Nephron (organoid): ENCODE measurements around the gene OTOP1.
A peak's percentile ranks its signal among the peaks of the same experiment; 100 is the strongest.
"Not testable (repeated sequence)": the region's sequence is repeated elsewhere in the genome, so short reads cannot be mapped to it uniquely, and the experiment has no call there.

Experiments used
- H3K27ac Mint-ChIP-seq, 3 experiments: 2 replicates each; pipeline ENCODE4 v1.8.0; 2020; ENCODE audit warnings: mixed read lengths in 3 of 3, mild to moderate bottlenecking in 2 of 3, moderate library complexity in 1 of 3
- H3K27me3 Mint-ChIP-seq: 2 replicates; pipeline ENCODE4 v1.8.0; 2021; ENCODE audit warnings: low read depth, mild to moderate bottlenecking, moderate library complexity, mixed read lengths
- H3K36me3 Mint-ChIP-seq: 2 replicates; pipeline ENCODE4 v1.8.0; 2020; ENCODE audit warnings: low read depth, mixed read lengths
- H3K4me1 Mint-ChIP-seq: 2 replicates; pipeline ENCODE4 v1.8.0; 2020; ENCODE audit warnings: mixed read lengths
- H3K4me3 Mint-ChIP-seq, 3 experiments: 2 replicates each; pipeline ENCODE4 v1.8.0; 2020; ENCODE audit warnings: mild to moderate bottlenecking in 3 of 3, mixed read lengths in 3 of 3, moderate library complexity in 2 of 3
- H3K9me3 Mint-ChIP-seq: 2 replicates; pipeline ENCODE4 v1.8.0; 2020; ENCODE audit warnings: mixed read lengths
- TF ChIP-seq, protein P1 (sequence below), 3 experiments: fragments of 200-600 bp; sonication (generic); IDR thresholded peaks; one replicate each; pipeline ENCODE4 v1.5.0; 2021; ENCODE audit warnings: antibody characterized with exemption in 3 of 3; ENCODE audit not compliant: unreplicated experiment in 3 of 3

Gene OTOP1

DNA sequence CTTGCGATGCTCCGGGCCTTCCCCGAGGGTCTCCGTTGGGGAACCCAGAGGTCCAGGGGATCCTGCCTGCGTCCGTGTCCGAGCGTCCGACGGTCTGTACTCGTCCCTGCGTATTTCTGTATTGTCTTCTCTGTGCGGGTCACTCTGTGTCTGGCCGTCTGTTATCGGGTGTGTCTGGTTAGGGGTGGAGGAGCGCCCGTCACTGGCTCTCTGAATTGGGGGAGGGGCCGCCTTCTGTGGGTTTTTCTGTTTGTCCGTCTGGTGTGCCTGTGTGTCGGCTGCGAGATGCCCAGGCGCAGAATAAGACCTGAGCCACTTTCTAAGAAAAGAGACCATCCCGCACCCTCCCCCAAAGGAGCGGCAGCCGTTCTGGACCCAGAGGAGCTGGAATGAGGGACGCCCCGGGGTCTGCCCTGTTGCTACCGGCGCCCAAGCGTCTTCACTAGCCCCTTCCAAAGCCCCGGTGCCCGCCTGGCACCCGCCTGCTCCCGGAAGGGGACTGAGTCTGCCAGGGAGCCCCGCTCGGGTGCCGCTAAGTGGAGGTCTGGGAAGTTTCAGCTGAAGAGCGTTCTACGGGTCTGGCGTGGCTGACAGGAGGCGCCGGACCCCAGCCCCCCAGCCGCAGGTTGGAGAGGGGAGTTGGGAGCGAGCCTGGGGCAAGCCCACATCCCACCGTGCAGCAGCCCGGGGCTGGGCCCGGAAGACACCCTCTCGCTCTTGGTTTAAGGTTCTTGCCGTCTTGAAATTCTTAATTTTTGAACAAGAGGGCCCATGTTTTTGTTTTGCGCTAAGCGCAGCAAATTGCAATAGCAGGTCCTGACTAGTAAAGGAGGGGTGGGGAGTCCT, 1.0 kb upstream of the OTOP1 start:
- H3K4me3 Mint-ChIP-seq, result peak overlapping the region in 1 of 3 experiments; percentile 62
- no peaks in the 10 kb centered on the region for H3K4me1 Mint-ChIP-seq
- peaks cover 88% of the 10 kb centered on the region for H3K27me3 Mint-ChIP-seq
- no peak overlapping the region for H3K27ac Mint-ChIP-seq
- TF ChIP-seq, protein P1, sequence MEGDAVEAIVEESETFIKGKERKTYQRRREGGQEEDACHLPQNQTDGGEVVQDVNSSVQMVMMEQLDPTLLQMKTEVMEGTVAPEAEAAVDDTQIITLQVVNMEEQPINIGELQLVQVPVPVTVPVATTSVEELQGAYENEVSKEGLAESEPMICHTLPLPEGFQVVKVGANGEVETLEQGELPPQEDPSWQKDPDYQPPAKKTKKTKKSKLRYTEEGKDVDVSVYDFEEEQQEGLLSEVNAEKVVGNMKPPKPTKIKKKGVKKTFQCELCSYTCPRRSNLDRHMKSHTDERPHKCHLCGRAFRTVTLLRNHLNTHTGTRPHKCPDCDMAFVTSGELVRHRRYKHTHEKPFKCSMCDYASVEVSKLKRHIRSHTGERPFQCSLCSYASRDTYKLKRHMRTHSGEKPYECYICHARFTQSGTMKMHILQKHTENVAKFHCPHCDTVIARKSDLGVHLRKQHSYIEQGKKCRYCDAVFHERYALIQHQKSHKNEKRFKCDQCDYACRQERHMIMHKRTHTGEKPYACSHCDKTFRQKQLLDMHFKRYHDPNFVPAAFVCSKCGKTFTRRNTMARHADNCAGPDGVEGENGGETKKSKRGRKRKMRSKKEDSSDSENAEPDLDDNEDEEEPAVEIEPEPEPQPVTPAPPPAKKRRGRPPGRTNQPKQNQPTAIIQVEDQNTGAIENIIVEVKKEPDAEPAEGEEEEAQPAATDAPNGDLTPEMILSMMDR (IDR thresholded peaks at IDR 0.05; ENCODE audit: unreplicated experiment in 3 of 3), result no peak
- H3K9me3 Mint-ChIP-seq, result peaks cover 24% of the 10 kb centered on the region
- peaks cover 2% of the 10 kb centered on the region for H3K36me3 Mint-ChIP-seq

DNA sequence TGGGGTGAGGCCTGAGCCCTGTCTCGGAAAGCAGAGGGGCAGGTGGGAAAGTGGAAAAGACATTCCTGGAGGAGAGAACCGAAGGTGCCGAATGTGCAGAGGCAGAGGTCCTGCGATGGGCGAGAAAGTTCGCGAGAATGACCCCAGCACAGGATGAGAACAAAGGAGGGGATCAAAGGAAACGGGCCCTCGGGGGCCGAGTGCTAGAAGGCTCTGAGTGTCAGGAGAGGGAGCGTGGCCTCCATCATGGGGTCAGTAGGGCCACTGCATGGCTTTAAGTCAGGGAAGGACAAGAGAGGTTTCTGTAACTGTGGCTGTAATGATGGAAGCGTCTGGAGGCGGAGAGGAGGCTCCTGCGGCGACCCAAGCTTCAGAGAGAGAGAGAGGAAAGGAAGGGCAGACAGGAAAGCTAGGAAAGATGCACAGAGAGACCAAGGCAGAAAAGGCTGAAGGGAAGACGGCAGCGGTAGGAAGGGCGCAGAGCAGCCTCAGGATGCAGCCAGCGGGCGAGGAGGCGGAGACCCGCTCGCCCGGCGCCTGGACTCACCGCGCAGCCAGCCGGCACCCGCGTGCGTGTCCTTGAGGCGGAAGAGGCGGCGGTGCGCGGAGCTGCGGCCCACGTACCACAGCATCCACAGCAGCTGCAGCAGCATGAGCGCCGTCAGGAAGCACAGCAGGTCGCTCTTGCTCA, 669 bp downstream of the OTOP1 start:
- Mint-ChIP-seq H3K27ac (no peak overlapping the region), H3K36me3 (no peaks in the 10 kb centered on the region), H3K27me3 (peaks cover 97% of the 10 kb centered on the region), H3K9me3 (peaks cover 18% of the 10 kb centered on the region), H3K4me1 (no peaks in the 10 kb centered on the region), H3K4me3 (peak overlapping the region in 1 of 3 experiments; percentile 47)
- TF ChIP-seq, protein P1 (IDR thresholded peaks at IDR 0.05; ENCODE audit: unreplicated experiment in 3 of 3), result no peak

DNA sequence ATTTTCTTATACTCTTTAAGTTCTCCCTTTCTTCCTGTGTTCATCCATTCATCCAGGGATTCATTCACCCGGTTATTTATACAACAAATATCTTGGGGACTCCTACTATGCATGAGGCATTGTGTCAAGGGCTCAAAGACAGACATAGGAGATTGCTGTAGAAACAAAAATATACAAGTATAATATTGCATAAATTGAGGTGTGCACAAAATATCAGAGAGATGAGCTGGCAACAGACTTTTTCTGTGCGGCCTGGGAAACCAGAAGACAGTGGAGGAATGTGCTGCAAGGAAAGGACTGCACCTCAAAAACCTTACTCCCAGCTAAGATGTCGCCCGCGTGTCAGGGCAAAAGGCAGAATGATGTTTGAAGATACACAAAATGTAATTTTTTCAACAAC, 9.6 kb downstream of the OTOP1 start:
- Mint-ChIP-seq H3K27me3 (peaks cover 43% of the 10 kb centered on the region), H3K9me3 (no peaks in the 10 kb centered on the region), H3K27ac (no peak overlapping the region), H3K36me3 (no peaks in the 10 kb centered on the region), H3K4me3 (no peak overlapping the region), H3K4me1 (no peaks in the 10 kb centered on the region)
- TF ChIP-seq, protein P1 (IDR thresholded peaks at IDR 0.05; ENCODE audit: unreplicated experiment in 3 of 3), result no peak

DNA sequence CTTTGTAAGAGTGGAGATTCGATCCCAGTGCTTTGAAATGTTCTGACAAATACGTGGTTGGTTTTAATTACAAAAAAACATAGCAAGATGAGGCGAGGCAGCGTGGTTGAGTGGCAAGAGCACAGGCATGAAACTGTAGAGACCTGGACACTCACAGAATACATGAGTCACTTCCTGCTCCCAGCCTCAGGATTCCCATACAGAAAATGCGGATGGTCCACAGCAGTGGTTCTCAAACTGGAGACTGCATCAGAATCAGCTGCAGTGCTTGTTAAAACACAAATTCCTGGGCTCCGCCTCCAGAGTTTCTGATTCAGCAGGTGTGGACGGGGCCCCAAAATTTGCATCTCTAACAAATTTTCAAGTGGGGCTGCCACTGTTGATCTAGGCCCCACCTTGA, 10.1 kb downstream of the OTOP1 start:
- peaks cover 40% of the 10 kb centered on the region for H3K27me3 Mint-ChIP-seq
- TF ChIP-seq, protein P1 (IDR thresholded peaks at IDR 0.05; ENCODE audit: unreplicated experiment in 3 of 3), result no peak
- no peak overlapping the region for H3K27ac Mint-ChIP-seq
- H3K36me3 Mint-ChIP-seq, result no peaks in the 10 kb centered on the region
- H3K9me3 Mint-ChIP-seq, result no peaks in the 10 kb centered on the region
- H3K4me1 Mint-ChIP-seq, result no peaks in the 10 kb centered on the region
- H3K4me3 Mint-ChIP-seq, result no peak overlapping the region

DNA sequence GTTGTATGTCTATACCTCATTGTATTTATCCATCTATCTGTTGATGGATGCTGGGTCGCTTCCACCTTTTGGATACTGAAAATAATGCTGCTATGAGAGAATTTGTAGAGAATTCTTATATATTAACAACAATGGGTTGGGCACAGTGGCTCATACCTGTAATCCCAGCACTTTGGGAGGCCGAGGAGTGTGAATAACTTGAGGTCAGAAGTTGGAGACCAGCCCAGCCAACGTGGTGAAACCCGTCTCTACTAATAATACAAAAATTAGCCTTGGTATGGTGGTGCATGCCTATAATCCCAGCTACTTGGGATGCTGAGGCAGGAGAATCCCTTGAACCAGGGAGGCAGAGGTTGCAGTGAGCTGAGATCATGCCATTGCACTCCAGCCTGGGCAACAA, 13.1 kb downstream of the OTOP1 start:
- not testable (repeated sequence) for H3K4me1 Mint-ChIP-seq, H3K4me3 Mint-ChIP-seq, H3K27ac Mint-ChIP-seq, H3K36me3 Mint-ChIP-seq, H3K9me3 Mint-ChIP-seq
- peaks cover 33% of the 10 kb centered on the region for H3K27me3 Mint-ChIP-seq

DNA sequence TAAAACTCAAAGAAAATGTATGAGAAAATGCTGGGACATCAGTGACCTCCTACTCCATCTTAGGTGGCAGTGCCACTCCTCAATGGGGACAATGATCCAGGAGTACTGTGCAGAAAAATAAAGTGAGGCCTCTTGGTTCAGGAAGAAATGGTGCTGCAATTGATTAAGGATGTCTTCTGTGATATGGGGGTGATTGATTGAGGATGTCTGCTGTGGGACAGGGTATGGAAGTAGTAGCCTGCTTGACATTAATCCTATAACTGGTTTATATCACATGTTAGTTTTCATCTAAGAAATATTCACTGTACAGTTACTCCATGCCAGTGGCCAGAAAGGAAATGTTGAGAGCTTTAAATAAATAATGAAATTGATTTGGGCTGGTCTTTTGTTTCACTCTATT, 20.5 kb downstream of the OTOP1 start:
- Mint-ChIP-seq H3K27me3 (peaks cover 43% of the 10 kb centered on the region), H3K4me1 (no peaks in the 10 kb centered on the region), H3K36me3 (no peaks in the 10 kb centered on the region), H3K27ac (no peak overlapping the region), H3K4me3 (no peak overlapping the region), H3K9me3 (no peaks in the 10 kb centered on the region)
- TF ChIP-seq, protein P1 (IDR thresholded peaks at IDR 0.05; ENCODE audit: unreplicated experiment in 3 of 3), result no peak
